Body of pancreas (tissue), 4 donors: ENCODE data around the gene USP47.

ENCODE experiments used
- CTCF ChIP-seq, 7 experiments: fragments of 450-650 bp in 4 of 7; fragments of 200-600 bp in 3 of 7; sonication (generic) in 3 of 7; IDR thresholded peaks; one replicate each; pipeline ENCODE4 v1.5.1; 2016 to 2019; ENCODE audit warnings: antibody characterized with exemption in 7 of 7
- POLR2A ChIP-seq, 3 donors: fragments of 450-650 bp; IDR thresholded peaks; one replicate each; pipeline ENCODE4 v1.6.1; 2016; ENCODE audit warnings: antibody characterized with exemption in 3 of 3, mild to moderate bottlenecking in 2 of 3

- TF ChIP-seq CTCF (IDR thresholded peaks at IDR 0.05) (no peak), POLR2A (IDR thresholded peaks at IDR 0.05) (no peak)
Observed at GRCh38 chr11:11884351-11884750, 42.6 kb downstream of the USP47 start.
